Trophoblast cell (in vitro differentiated cells and primary cell): Measurements from ENCODE around the gene HID1.
"Not testable (repeated sequence)": the region's sequence is repeated elsewhere in the genome, so short reads cannot be mapped to it uniquely, and the experiment has no call there.

Source experiments
- DNase-seq, 2 donors: peaks; one replicate each; pipeline ENCODE4 v3.0.0-alpha.2; 2016
- H2AFZ ChIP-seq: 2 replicates; pipeline ENCODE4 v1.6.1; 2013; ENCODE audit warnings: low read length, moderate library complexity, mild to moderate bottlenecking; ENCODE audit not compliant: insufficient read depth, poor library complexity
- H2AK5ac ChIP-seq: 2 replicates; pipeline ENCODE4 v1.6.1; 2013; ENCODE audit warnings: mild to moderate bottlenecking, low read length
- H2BK120ac ChIP-seq: 2 replicates; pipeline ENCODE4 v1.6.1; 2013; ENCODE audit warnings: low read length, mild to moderate bottlenecking, moderate library complexity; ENCODE audit not compliant: insufficient read depth, poor library complexity
- H2BK12ac ChIP-seq: 2 replicates; pipeline ENCODE4 v1.6.1; 2013; ENCODE audit warnings: mild to moderate bottlenecking, low read length, moderate library complexity
- H2BK5ac ChIP-seq: 2 replicates; pipeline ENCODE4 v1.6.1; 2013; ENCODE audit warnings: low read length, low read depth, moderate library complexity, mild to moderate bottlenecking; ENCODE audit not compliant: poor library complexity
- H3K14ac ChIP-seq: 2 replicates; pipeline ENCODE4 v1.6.1; 2013; ENCODE audit warnings: mild to moderate bottlenecking, low read length
- H3K18ac ChIP-seq: 2 replicates; pipeline ENCODE4 v1.6.1; 2013; ENCODE audit warnings: mild to moderate bottlenecking, low read length
- H3K23ac ChIP-seq: 2 replicates; pipeline ENCODE4 v1.6.1; 2013; ENCODE audit warnings: low read length
- H3K27ac ChIP-seq: 2 replicates; pipeline ENCODE4 v1.5.1; 2013; ENCODE audit warnings: low read depth, mild to moderate bottlenecking, inconsistent platforms, low read length, moderate library complexity
- H3K27me3 ChIP-seq: 2 replicates; pipeline ENCODE4 v1.6.1; 2013; ENCODE audit warnings: inconsistent platforms, mild to moderate bottlenecking, low read length, moderate library complexity; ENCODE audit not compliant: insufficient read depth
- H3K36me3 ChIP-seq, 2 experiments: 1 replicate in 1 of 2; 2 replicates in 1 of 2; pipeline ENCODE4 v1.6.1; 2013; ENCODE audit warnings: low read length in 2 of 2, mild to moderate bottlenecking in 2 of 2, moderate library complexity in 1 of 2; ENCODE audit not compliant: insufficient read depth in 2 of 2, control insufficient read depth in 1 of 2
- H3K4ac ChIP-seq: 2 replicates; pipeline ENCODE4 v1.6.1; 2013; ENCODE audit warnings: low read depth, mild to moderate bottlenecking, low read length, moderate library complexity
- H3K4me1 ChIP-seq, 2 experiments: 1 replicate in 1 of 2; 2 replicates in 1 of 2; pipeline ENCODE4 v1.6.1; 2013; ENCODE audit warnings: low read length in 2 of 2, mild to moderate bottlenecking in 2 of 2, moderate library complexity in 1 of 2; ENCODE audit not compliant: insufficient read depth in 2 of 2, control insufficient read depth in 1 of 2
- H3K4me2 ChIP-seq: 2 replicates; pipeline ENCODE4 v1.6.1; 2013; ENCODE audit warnings: inconsistent platforms, mild to moderate bottlenecking, low read length, moderate library complexity
- H3K4me3 ChIP-seq: 2 replicates; pipeline ENCODE4 v1.5.1; 2013; ENCODE audit warnings: mild to moderate bottlenecking, low read depth, low read length, inconsistent platforms
- H3K79me1 ChIP-seq: one replicate; pipeline ENCODE4 v1.6.1; 2013; ENCODE audit warnings: low read length
- H3K79me2 ChIP-seq: 2 replicates; pipeline ENCODE4 v1.6.1; 2013; ENCODE audit warnings: low read length, mild to moderate bottlenecking; ENCODE audit not compliant: control insufficient read depth, insufficient read depth, poor library complexity
- H3K9ac ChIP-seq: 2 replicates; pipeline ENCODE4 v1.6.1; 2013; ENCODE audit warnings: mild to moderate bottlenecking, low read length
- H3K9me3 ChIP-seq: 2 replicates; pipeline ENCODE4 v1.6.1; 2013; ENCODE audit warnings: low read depth, mild to moderate bottlenecking, control low read depth, inconsistent platforms, low read length; ENCODE audit not compliant: insufficient read depth
- H4K12ac ChIP-seq: 2 replicates; pipeline ENCODE4 v1.6.1; 2013; ENCODE audit warnings: low read depth, mild to moderate bottlenecking, low read length, moderate library complexity
- H4K8ac ChIP-seq: 2 replicates; pipeline ENCODE4 v1.6.1; 2013; ENCODE audit warnings: low read depth, mild to moderate bottlenecking, low read length, moderate library complexity
- H4K91ac ChIP-seq: one replicate; pipeline ENCODE4 v1.6.1; 2013; ENCODE audit warnings: low read depth, mild to moderate bottlenecking, low read length, moderate library complexity
- WGBS: extraction: QIAGEN DNeasy Blood & Tissue Kit; methylation state at CpG from one replicate; pipeline ENCODE4 v1.1.7; 2013; ENCODE audit warnings: missing lambda C conversion rate; ENCODE audit not compliant: insufficient read length, insufficient coverage; ENCODE audit errors: extremely low coverage; 5-methylcytosine and 5-hydroxymethylcytosine counted together

The HID1 gene

DNA sequence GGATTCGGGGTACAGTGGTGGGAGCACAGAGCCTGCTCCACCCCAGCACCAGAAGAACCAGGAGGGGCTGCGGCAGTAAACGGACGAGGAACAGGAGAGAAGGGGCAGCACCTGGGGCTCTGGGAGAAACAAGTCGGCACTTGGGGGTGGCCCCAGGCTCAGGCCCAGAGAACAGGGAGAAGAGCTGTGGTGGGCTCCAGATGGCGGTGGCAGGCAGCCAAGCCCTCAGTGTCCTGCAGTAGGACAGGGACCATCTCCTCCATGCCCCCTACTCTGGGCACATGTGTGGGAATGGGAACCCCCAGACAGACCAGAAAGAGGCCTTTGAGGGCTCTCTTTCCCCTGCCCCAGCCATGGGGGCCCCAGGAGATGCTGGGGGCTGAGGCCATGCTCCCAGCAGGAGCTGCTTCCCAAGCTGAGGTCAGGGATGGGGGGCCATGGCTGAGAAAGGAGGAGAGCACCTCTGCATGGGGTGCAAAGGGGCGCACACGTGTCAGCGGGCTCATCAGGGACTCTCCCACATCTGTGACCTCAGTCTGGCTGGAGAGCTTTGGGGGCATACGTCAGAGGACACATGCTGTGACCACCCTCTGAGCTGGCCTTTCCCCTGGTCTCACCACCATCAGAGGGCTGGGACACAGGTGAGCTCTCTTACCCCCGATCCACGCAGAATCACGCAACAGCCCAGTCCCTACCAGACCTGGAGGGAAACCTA, 56.3 kb downstream of the HID1 start:
- no peaks in the 10 kb centered on the region for H3K4me1 ChIP-seq
- H4K8ac ChIP-seq, result no peak overlapping the region
- H3K79me2 ChIP-seq, result no peaks in the 10 kb centered on the region
- H3K4me2 ChIP-seq, result no peak overlapping the region
- H3K27ac ChIP-seq, result no peak overlapping the region
- H2BK12ac ChIP-seq, result no peak overlapping the region
- H3K36me3 ChIP-seq, result no peaks in the 10 kb centered on the region
- no peak overlapping the region for H3K23ac ChIP-seq
- peaks cover 5% of the 10 kb centered on the region for H3K9me3 ChIP-seq
- H3K4me3 ChIP-seq, result no peak overlapping the region
- no peaks in the 10 kb centered on the region for H3K27me3 ChIP-seq
- H2AFZ ChIP-seq, result no peak overlapping the region
- no CpG with 5 or more reads among the region's 13 CpGs for WGBS
- no peak overlapping the region for H2BK120ac ChIP-seq
- no peak overlapping the region for H3K14ac ChIP-seq
- no peak overlapping the region for H4K91ac ChIP-seq
- H3K9ac ChIP-seq, result no peak overlapping the region
- H4K12ac ChIP-seq, result no peak overlapping the region
- no peaks in the 10 kb centered on the region for H3K79me1 ChIP-seq
- no peak overlapping the region for H2AK5ac ChIP-seq
- no peak for DNase-seq
- H3K4ac ChIP-seq, result no peak overlapping the region
- H3K18ac ChIP-seq, result no peak overlapping the region
- no peak overlapping the region for H2BK5ac ChIP-seq

DNA sequence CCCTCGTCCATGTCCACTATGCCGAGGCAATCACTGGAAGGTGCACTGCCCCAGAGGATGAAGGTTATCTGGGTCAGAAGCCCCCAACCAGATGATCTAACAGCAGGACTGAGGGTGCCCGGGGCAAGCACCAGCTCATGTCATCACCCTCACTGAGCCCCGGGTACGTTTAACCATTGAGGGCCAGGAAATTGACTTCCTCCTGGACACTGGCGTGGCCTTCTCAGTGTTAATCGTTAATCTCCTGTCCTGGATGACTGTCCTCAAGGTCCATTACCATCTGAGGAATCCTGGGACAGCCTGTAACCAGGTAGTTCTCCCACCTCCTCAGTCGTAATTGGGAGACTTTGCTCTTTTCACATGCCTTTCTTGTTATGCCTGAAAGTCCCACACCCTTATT, 61.1 kb downstream of the HID1 start:
- H3K9ac ChIP-seq, H3K36me3 ChIP-seq, H2AK5ac ChIP-seq, H3K4me2 ChIP-seq, H4K8ac ChIP-seq, H3K27ac ChIP-seq, H2BK12ac ChIP-seq, H3K79me2 ChIP-seq, H2BK120ac ChIP-seq, DNase-seq, H3K4me3 ChIP-seq, H3K9me3 ChIP-seq, H3K79me1 ChIP-seq, H3K23ac ChIP-seq, H2AFZ ChIP-seq, H3K4ac ChIP-seq, H4K12ac ChIP-seq, H2BK5ac ChIP-seq, H3K18ac ChIP-seq, H4K91ac ChIP-seq, H3K14ac ChIP-seq, H3K27me3 ChIP-seq: not testable (repeated sequence)
- peaks cover 8 to 16% of the 10 kb centered on the region in 2 experiments for H3K4me1 ChIP-seq
- WGBS, result no CpG with 5 or more reads among the region's 8 CpGs

DNA sequence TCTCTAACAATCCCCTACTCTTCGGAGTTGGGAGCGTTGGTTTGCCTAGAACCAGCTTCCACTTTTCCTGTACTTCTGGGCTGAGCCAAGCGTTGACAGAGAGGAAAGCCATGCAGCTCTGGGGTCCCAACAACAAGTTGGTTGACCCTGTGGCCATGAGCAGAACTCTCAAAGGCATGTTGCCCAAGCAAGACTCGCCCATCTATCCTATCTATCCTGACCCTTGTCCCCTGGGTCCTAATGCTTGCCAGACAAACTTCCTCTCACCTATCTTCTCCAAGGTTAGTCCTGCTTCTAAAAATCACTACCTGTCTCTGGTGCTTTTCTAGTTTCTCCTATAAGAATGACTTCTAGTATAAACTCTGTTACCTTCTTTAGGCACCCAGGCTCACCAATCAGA, 63.5 kb downstream of the HID1 start:
- H4K8ac ChIP-seq, H3K27ac ChIP-seq, H2AFZ ChIP-seq, H2BK5ac ChIP-seq, H2BK120ac ChIP-seq, H3K36me3 ChIP-seq, H3K4me2 ChIP-seq, H3K18ac ChIP-seq, H3K27me3 ChIP-seq, H4K12ac ChIP-seq, H2AK5ac ChIP-seq, DNase-seq, H3K4me3 ChIP-seq, H3K23ac ChIP-seq, H4K91ac ChIP-seq, H3K79me2 ChIP-seq, H3K4ac ChIP-seq, H3K9me3 ChIP-seq, H3K14ac ChIP-seq, H3K79me1 ChIP-seq, H3K9ac ChIP-seq: not testable (repeated sequence)
- H3K4me1 ChIP-seq, result peaks cover 8 to 16% of the 10 kb centered on the region in 2 experiments
- WGBS, result no CpG with 5 or more reads among the region's 4 CpGs
- peak overlapping the region; percentile 10 for H2BK12ac ChIP-seq

DNA sequence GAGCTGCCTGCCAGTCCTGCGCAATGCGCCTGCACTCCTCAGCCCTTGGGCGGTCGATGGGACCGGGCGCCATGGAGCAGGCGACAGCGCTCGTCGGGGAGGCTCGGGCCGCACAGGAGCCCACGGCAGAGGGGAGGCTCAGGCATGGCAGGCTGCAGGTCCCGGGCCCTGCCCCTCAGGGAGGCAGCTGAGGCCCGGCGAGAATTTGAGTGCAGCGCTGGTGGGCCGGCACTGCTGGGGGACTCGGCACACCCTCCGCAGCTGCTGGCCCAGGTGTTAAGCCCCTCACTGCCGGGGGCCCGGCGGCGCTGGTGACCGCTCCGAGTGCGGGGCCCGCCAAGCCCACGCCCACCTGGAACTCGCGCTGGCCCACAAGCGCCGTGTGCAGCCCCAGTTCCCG, 65.5 kb downstream of the HID1 start:
- H2BK120ac ChIP-seq, result no peak overlapping the region
- H2AFZ ChIP-seq, result no peak overlapping the region
- H3K79me1 ChIP-seq, result peaks cover 6% of the 10 kb centered on the region
- no peak overlapping the region for H3K18ac ChIP-seq
- H4K91ac ChIP-seq, result peak overlapping the region; percentile 35
- H2AK5ac ChIP-seq, result peak overlapping the region; percentile 60
- H2BK5ac ChIP-seq, result no peak overlapping the region
- no peak overlapping the region for H3K4me3 ChIP-seq
- no peak overlapping the region for H4K8ac ChIP-seq
- H3K9ac ChIP-seq, result no peak overlapping the region
- no peak overlapping the region for H3K23ac ChIP-seq
- no peak overlapping the region for H2BK12ac ChIP-seq
- no peaks in the 10 kb centered on the region for H3K36me3 ChIP-seq
- no peak overlapping the region for H4K12ac ChIP-seq
- DNase-seq, result no peak
- H3K27ac ChIP-seq, result no peak overlapping the region
- peak overlapping the region; percentile 28 for H3K14ac ChIP-seq
- H3K27me3 ChIP-seq, result no peaks in the 10 kb centered on the region
- H3K4me2 ChIP-seq, result no peak overlapping the region
- no CpG with 5 or more reads among the region's 34 CpGs for WGBS
- no peaks in the 10 kb centered on the region for H3K79me2 ChIP-seq
- no peak overlapping the region for H3K4ac ChIP-seq
- peaks cover 8 to 16% of the 10 kb centered on the region in 2 experiments for H3K4me1 ChIP-seq
- peaks cover 6% of the 10 kb centered on the region for H3K9me3 ChIP-seq
